HL-60 (cell line): ENCODE measurements around the gene TBX5.

ENCODE experiments used
- DNase-seq, 2 experiments: peaks; one replicate each; pipeline ENCODE4 v3.0.0-alpha.2; 2010 to 2020; ENCODE audit warnings: low read depth in 1 of 2, low spot score in 1 of 2
- H3K27ac ChIP-seq: fragments of 250-450 bp; sonication (Bioruptor Pico); replicated peaks from 2 replicates; pipeline ENCODE4 v1.5.1; 2020; ENCODE audit warnings: mild to moderate bottlenecking, moderate library complexity
- H3K27me3 ChIP-seq: fragments of 250-450 bp; sonication (Bioruptor Pico); 2 replicates; pipeline ENCODE4 v1.5.1; 2021; ENCODE audit warnings: mild to moderate bottlenecking, moderate library complexity; ENCODE audit not compliant: insufficient read depth, poor library complexity, severe bottlenecking
- H3K4me3 ChIP-seq: replicated peaks from 2 replicates; pipeline ENCODE4 v1.5.1; 2011; ENCODE audit warnings: mild to moderate bottlenecking, control low read depth, low read length; ENCODE audit not compliant: insufficient read depth
- GABPA ChIP-seq: IDR thresholded peaks from 2 replicates; pipeline ENCODE4 v1.6.1; 2012; ENCODE audit warnings: low read depth
- POLR2AphosphoS5 ChIP-seq: IDR thresholded peaks from 2 replicates; pipeline ENCODE4 v1.6.1; 2012; ENCODE audit warnings: low read depth
- SPI1 ChIP-seq: IDR thresholded peaks from 2 replicates; pipeline ENCODE4 v1.6.1; 2012; ENCODE audit warnings: low read depth, mild to moderate bottlenecking, borderline replicate concordance
- TF ChIP-seq, protein P1 (sequence below): IDR thresholded peaks from 2 replicates; pipeline ENCODE4 v1.6.1; 2012; ENCODE audit warnings: low read depth; ENCODE audit not compliant: insufficient replicate concordance
- TF ChIP-seq, protein P2 (sequence below): IDR thresholded peaks from one replicate; pipeline ENCODE4 v1.5.1; 2011; ENCODE audit warnings: low read length, control low read depth, inconsistent platforms; ENCODE audit not compliant: insufficient read depth

Gene TBX5

DNA sequence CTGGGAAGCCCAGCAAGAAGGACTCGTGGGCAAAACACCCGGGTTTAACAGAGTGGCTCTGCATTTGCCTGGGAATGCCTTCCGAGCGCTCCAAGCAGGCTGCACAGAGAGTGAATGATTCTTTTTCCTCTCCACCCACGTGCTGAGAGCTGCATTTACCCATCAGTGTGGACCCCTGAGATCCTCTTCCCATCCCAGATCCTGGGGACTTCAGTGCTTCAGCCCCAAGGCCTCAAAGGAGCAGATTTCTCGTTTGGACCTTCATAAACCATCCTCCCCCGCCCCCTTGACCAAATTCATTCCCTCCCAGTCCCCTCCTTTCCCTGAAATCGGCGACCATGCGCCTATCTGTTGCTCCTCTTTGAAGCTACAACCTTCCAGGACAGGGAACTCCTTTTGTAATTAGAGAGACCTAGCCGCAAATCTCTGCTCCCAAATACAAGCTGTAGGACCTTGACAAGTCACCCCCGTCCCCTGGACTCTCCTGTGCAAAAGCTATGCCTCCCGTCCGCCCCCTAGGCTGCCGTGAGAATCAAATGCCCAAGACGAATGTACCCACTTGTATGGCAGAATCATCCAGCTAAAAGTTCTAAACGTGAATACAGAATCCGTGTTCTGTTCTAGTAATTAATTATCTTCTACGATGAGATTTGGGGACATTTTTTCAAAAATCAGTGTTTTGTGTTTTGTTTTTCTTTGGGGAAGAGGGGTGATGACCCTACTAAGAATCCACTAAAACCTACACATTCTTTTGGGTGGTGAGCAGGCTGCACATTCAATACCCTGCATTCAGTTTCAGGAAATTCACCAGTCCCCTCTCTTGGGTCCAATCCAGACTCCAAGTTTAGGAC, 8.8 kb downstream of the TBX5 start:
- no peak overlapping the region for H3K4me3 ChIP-seq

GRCh38 chr12:114396153-114396868, 9.6 kb downstream of the TBX5 start:
- TF ChIP-seq, protein P1, sequence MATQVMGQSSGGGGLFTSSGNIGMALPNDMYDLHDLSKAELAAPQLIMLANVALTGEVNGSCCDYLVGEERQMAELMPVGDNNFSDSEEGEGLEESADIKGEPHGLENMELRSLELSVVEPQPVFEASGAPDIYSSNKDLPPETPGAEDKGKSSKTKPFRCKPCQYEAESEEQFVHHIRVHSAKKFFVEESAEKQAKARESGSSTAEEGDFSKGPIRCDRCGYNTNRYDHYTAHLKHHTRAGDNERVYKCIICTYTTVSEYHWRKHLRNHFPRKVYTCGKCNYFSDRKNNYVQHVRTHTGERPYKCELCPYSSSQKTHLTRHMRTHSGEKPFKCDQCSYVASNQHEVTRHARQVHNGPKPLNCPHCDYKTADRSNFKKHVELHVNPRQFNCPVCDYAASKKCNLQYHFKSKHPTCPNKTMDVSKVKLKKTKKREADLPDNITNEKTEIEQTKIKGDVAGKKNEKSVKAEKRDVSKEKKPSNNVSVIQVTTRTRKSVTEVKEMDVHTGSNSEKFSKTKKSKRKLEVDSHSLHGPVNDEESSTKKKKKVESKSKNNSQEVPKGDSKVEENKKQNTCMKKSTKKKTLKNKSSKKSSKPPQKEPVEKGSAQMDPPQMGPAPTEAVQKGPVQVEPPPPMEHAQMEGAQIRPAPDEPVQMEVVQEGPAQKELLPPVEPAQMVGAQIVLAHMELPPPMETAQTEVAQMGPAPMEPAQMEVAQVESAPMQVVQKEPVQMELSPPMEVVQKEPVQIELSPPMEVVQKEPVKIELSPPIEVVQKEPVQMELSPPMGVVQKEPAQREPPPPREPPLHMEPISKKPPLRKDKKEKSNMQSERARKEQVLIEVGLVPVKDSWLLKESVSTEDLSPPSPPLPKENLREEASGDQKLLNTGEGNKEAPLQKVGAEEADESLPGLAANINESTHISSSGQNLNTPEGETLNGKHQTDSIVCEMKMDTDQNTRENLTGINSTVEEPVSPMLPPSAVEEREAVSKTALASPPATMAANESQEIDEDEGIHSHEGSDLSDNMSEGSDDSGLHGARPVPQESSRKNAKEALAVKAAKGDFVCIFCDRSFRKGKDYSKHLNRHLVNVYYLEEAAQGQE: no peak
- TF ChIP-seq GABPA: no peak
- TF ChIP-seq SPI1: no peak
- TF ChIP-seq, protein P2, sequence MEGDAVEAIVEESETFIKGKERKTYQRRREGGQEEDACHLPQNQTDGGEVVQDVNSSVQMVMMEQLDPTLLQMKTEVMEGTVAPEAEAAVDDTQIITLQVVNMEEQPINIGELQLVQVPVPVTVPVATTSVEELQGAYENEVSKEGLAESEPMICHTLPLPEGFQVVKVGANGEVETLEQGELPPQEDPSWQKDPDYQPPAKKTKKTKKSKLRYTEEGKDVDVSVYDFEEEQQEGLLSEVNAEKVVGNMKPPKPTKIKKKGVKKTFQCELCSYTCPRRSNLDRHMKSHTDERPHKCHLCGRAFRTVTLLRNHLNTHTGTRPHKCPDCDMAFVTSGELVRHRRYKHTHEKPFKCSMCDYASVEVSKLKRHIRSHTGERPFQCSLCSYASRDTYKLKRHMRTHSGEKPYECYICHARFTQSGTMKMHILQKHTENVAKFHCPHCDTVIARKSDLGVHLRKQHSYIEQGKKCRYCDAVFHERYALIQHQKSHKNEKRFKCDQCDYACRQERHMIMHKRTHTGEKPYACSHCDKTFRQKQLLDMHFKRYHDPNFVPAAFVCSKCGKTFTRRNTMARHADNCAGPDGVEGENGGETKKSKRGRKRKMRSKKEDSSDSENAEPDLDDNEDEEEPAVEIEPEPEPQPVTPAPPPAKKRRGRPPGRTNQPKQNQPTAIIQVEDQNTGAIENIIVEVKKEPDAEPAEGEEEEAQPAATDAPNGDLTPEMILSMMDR: no peak
- TF ChIP-seq POLR2AphosphoS5: no peak
- no peak overlapping the region for H3K4me3 ChIP-seq
- peaks cover 64% of the 10 kb centered on the region for H3K27me3 ChIP-seq
- no peak overlapping the region for H3K27ac ChIP-seq
- DNase-seq: no peak

More for the DNA sequence above, 8.8 kb downstream of the TBX5 start:
- TF ChIP-seq, protein P1: no peak
- TF ChIP-seq POLR2AphosphoS5 (no peak), GABPA (no peak), SPI1 (no peak)
- TF ChIP-seq, protein P2: no peak
- H3K27me3 ChIP-seq: peaks cover 72% of the 10 kb centered on the region
- no peak overlapping the region for H3K27ac ChIP-seq
- DNase-seq: no peak

DNA sequence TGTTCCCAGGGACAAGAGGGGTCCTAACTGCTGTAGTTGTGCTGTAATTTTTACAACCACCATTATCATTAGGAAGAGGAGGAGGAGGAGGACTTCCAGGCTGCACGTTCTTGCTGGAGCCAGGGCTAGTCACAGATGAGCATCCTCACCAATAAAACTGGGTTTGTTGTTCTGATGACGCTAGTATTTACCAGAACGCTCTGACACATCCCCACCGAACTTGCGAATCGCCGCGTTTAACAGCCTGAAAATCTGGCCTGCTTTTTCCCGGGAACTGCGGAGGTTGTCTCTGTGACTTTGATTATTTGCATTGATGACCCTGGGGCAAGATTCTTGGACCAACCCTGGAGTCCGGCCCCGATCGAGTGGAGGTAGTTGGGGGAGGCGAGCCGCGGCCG, 10.2 kb downstream of the TBX5 start:
- Histone ChIP-seq H3K27me3 (peaks cover 60% of the 10 kb centered on the region), H3K4me3 (no peak overlapping the region), H3K27ac (no peak overlapping the region)

More for the DNA sequence above, 10.2 kb downstream of the TBX5 start:
- TF ChIP-seq GABPA: no peak
- TF ChIP-seq, protein P1: no peak
- TF ChIP-seq SPI1: no peak
- TF ChIP-seq POLR2AphosphoS5: no peak
- TF ChIP-seq, protein P2: no peak
- no peak for DNase-seq
